ENCODE results near the gene P2RY12. TPM values are rescaled to one million over a fixed set of nuclear protein-coding genes. Genes with fewer than 3 reads are reported as not detected.

The P2RY12 gene
- total RNA-seq, 1 experiment from 2014 or later: 0.10 TPM

- DNase-seq: no peak
- Histone ChIP-seq H3K4me3 (ENCODE audit: insufficient read depth, low read depth, low read length) (no peak overlapping the region), H3K27me3 (ENCODE audit: control insufficient read depth, insufficient read depth, low read length) (no peaks in the 10 kb centered on the region), H3K36me3 (replicated peaks; ENCODE audit: control insufficient read depth, insufficient read depth, low read length) (no peaks in the 10 kb centered on the region)
Measured at GRCh38 chr3:151315846-151316245, 68.7 kb downstream of the P2RY12 start.

DNA sequence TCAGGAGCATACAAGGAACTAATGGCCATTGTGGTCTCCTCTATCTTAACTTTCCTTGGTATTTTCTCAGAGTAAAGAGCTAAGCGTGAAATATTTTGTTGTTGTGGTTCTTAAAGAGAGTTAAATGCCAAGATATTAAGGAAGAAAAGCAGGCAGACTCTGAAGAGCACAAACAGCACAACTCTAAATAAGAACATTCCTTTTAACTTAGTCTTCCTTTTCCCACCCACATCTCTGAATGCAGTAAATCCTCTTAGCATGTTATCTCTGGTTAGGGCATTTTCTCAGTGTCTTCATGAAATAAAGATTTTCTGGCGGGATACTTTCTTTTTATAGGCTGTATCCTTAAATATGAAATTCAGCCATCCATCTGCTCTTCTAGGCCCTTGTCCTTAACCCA lies 69.4 kb downstream of the P2RY12 start:
- no peak overlapping the region for H3K4me3 ChIP-seq (ENCODE audit: insufficient read depth, low read depth, low read length)

GRCh38 chr3:151314593-151314992 lies 70.0 kb downstream of the P2RY12 start:
- H3K36me3 ChIP-seq (replicated peaks; ENCODE audit: control insufficient read depth, insufficient read depth, low read length): no peaks in the 10 kb centered on the region
- H3K27me3 ChIP-seq (ENCODE audit: control insufficient read depth, insufficient read depth, low read length): no peaks in the 10 kb centered on the region
- no peak overlapping the region for H3K4me3 ChIP-seq (ENCODE audit: insufficient read depth, low read depth, low read length)
- no peak for DNase-seq

More for the DNA sequence above, 69.4 kb downstream of the P2RY12 start:
- Histone ChIP-seq H3K36me3 (replicated peaks; ENCODE audit: control insufficient read depth, insufficient read depth, low read length) (no peaks in the 10 kb centered on the region), H3K27me3 (ENCODE audit: control insufficient read depth, insufficient read depth, low read length) (no peaks in the 10 kb centered on the region)
- no peak for DNase-seq

- Histone ChIP-seq H3K27me3 (ENCODE audit: control insufficient read depth, insufficient read depth, low read length) (no peaks in the 10 kb centered on the region), H3K4me3 (ENCODE audit: insufficient read depth, low read depth, low read length) (no peak overlapping the region), H3K36me3 (replicated peaks; ENCODE audit: control insufficient read depth, insufficient read depth, low read length) (no peaks in the 10 kb centered on the region)
- no peak for DNase-seq
Measured at GRCh38 chr3:151314137-151314536, 70.4 kb downstream of the P2RY12 start.

- H3K4me3 ChIP-seq (ENCODE audit: insufficient read depth, low read depth, low read length): no peak overlapping the region
- H3K36me3 ChIP-seq (replicated peaks; ENCODE audit: control insufficient read depth, insufficient read depth, low read length): no peaks in the 10 kb centered on the region
- DNase-seq: no peak
- H3K27me3 ChIP-seq (ENCODE audit: control insufficient read depth, insufficient read depth, low read length): no peaks in the 10 kb centered on the region
Measured at GRCh38 chr3:151312972-151313371, 71.6 kb downstream of the P2RY12 start.

GRCh38 chr3:151309566-151309965 lies 75.0 kb downstream of the P2RY12 start:
- DNase-seq: no peak
- Histone ChIP-seq H3K36me3 (replicated peaks; ENCODE audit: control insufficient read depth, insufficient read depth, low read length) (no peaks in the 10 kb centered on the region), H3K27me3 (ENCODE audit: control insufficient read depth, insufficient read depth, low read length) (no peaks in the 10 kb centered on the region), H3K4me3 (ENCODE audit: insufficient read depth, low read depth, low read length) (no peak overlapping the region)

DNA sequence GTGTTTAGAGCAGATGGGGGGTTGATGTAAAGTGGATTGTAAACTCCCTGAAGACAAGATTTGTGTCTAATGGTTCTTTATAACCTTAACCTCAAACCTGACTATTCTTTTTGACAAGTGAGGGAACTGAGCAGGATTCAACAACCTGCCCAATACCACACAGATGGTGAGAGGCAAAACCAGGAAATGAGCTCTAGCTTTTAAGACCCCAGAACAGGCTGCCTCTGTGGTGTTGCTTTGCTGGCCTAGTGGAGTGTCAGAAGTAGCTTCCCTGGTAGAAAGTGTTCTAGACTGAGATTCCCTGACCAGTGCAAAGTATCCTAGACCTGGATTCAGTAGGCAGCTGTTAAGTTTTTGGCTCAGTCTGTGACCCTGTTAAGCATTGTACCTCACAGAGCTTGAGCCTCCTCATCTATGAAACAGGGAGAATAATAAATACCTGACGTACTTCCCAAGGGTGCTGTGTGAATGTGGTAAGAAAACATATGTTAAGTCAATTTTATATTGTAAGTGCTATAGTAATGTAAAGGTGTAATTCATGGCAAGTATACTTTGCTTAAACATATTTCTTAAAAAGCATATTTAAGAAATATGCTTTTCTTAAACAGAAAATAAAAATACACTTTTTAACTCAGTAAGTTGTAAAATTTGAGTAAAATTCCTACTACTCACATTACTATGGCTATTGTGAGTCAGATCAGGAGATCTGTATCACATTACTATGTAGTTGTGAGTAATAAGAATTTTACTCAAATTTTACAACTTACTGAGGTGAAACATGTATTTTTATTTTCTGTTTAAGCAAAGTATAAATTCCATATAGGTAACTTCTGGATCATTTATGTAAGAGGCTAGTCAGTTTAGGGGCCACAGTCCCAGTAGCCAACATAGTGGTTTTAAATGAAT lies 76.7 kb downstream of the P2RY12 start:
- Histone ChIP-seq H3K4me3 (ENCODE audit: insufficient read depth, low read depth, low read length) (no peak overlapping the region), H3K27me3 (ENCODE audit: control insufficient read depth, insufficient read depth, low read length) (no peaks in the 10 kb centered on the region), H3K36me3 (replicated peaks; ENCODE audit: control insufficient read depth, insufficient read depth, low read length) (no peaks in the 10 kb centered on the region)
- DNase-seq: no peak

DNA sequence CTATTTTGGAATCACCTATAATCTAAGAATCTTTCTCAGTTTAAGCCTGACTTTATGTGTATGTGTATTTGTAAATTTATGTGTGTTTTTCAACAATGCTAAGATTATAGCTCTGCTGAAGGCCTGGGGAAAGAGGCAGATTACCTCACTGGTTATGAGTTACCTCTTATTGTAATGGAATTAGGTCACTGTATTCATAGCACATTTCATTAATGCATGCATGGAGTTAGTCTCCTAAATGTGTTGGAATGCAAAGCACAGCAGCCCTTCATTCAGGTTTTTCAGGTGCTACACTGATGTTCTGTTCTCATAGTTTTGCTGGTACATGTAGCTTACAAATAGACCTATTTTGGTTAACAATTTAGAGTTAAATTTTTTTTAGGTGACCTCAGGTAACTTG lies 77.4 kb downstream of the P2RY12 start:
- no peak overlapping the region for H3K4me3 ChIP-seq (ENCODE audit: insufficient read depth, low read depth, low read length)
- no peak for DNase-seq
- H3K27me3 ChIP-seq (ENCODE audit: control insufficient read depth, insufficient read depth, low read length): no peaks in the 10 kb centered on the region
- H3K36me3 ChIP-seq (replicated peaks; ENCODE audit: control insufficient read depth, insufficient read depth, low read length): no peaks in the 10 kb centered on the region

DNA sequence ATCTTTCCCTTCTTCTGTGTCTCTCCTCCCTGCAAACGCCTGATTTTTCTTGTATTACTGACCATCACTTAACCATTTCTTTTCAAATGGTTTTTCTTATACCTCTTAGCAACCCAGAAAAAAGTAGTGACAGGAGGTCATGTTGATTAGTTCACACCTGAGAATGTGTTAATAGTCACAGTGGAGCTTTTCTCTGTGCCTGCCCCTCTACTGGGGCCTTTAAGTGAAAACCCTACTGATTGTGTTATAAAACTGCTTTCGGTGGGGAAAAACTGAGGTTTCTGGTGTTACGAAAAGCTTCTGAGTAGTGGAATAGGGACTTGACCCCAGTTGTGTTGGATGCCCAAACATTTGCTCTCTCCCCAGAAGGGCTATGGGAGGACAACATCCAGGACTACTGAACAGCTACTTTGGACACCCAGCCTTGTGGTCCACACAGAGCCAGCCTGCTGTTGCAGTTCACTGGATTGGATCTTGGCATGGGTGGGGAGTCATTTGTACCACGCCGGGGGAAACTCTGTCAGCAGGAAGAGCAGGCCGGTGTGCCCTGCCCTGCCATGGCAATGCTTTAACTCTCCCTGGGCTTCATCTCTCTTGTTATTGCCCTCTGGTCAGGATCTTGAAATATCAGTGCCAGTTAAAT lies 78.3 kb downstream of the P2RY12 start:
- Histone ChIP-seq H3K36me3 (replicated peaks; ENCODE audit: control insufficient read depth, insufficient read depth, low read length) (no peaks in the 10 kb centered on the region), H3K27me3 (ENCODE audit: control insufficient read depth, insufficient read depth, low read length) (no peaks in the 10 kb centered on the region), H3K4me3 (ENCODE audit: insufficient read depth, low read depth, low read length) (no peak overlapping the region)
- DNase-seq: no peak

- no peak overlapping the region for H3K4me3 ChIP-seq (ENCODE audit: insufficient read depth, low read depth, low read length)
- no peaks in the 10 kb centered on the region for H3K36me3 ChIP-seq (replicated peaks; ENCODE audit: control insufficient read depth, insufficient read depth, low read length)
- H3K27me3 ChIP-seq (ENCODE audit: control insufficient read depth, insufficient read depth, low read length): no peaks in the 10 kb centered on the region
- no peak for DNase-seq
Measured at GRCh38 chr3:151305775-151306151, 78.8 kb downstream of the P2RY12 start.

DNA sequence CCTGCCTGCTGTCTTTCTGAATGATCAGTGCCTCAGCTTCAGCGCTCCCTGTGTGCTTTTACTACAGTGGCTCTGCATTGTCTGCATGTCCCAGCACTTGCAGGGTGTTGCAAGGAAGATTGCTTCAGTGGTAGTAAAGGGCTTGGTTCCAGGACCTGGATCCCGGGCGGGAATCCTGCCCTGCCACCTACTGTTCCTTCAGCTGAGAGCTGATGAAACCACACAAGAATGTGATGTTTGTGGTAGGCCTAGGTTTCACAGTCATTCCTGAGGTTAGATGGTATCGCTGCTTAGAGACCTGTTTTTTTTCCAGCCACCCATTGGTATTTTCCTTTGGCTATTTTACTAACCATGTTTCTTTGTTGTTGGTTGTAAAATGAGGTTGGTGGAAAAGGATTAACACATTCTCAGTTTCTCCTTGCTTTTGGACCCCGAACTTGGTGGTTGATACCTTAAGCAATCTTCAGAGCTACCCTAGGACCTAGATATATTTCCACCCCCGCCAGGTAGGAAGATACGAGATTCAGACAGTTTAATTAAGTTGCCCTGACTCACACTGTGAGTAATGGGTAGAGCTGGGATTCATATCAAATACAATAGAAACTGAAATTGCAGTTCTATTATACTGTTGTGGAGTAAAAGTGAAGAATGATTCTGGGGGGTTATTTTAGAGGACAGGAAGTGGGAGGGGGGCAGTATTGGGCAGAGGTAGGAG lies 79.3 kb downstream of the P2RY12 start:
- DNase-seq: peak; percentile 27
- no peaks in the 10 kb centered on the region for H3K27me3 ChIP-seq (ENCODE audit: control insufficient read depth, insufficient read depth, low read length)
- no peaks in the 10 kb centered on the region for H3K36me3 ChIP-seq (replicated peaks; ENCODE audit: control insufficient read depth, insufficient read depth, low read length)
- no peak overlapping the region for H3K4me3 ChIP-seq (ENCODE audit: insufficient read depth, low read depth, low read length)

GRCh38 chr3:151303751-151304150 lies 80.8 kb downstream of the P2RY12 start:
- Histone ChIP-seq H3K4me3 (ENCODE audit: insufficient read depth, low read depth, low read length) (no peak overlapping the region), H3K36me3 (replicated peaks; ENCODE audit: control insufficient read depth, insufficient read depth, low read length) (no peaks in the 10 kb centered on the region), H3K27me3 (ENCODE audit: control insufficient read depth, insufficient read depth, low read length) (no peaks in the 10 kb centered on the region)
- DNase-seq: no peak

- H3K27me3 ChIP-seq (ENCODE audit: control insufficient read depth, insufficient read depth, low read length): no peaks in the 10 kb centered on the region
- H3K4me3 ChIP-seq (ENCODE audit: insufficient read depth, low read depth, low read length): no peak overlapping the region
- no peak for DNase-seq
- no peaks in the 10 kb centered on the region for H3K36me3 ChIP-seq (replicated peaks; ENCODE audit: control insufficient read depth, insufficient read depth, low read length)
Measured at GRCh38 chr3:151301787-151302186, 82.8 kb downstream of the P2RY12 start.

- Histone ChIP-seq H3K27me3 (ENCODE audit: control insufficient read depth, insufficient read depth, low read length) (no peaks in the 10 kb centered on the region), H3K36me3 (replicated peaks; ENCODE audit: control insufficient read depth, insufficient read depth, low read length) (no peaks in the 10 kb centered on the region), H3K4me3 (ENCODE audit: insufficient read depth, low read depth, low read length) (no peak overlapping the region)
- DNase-seq: no peak
Measured at GRCh38 chr3:151300539-151300938, 84.0 kb downstream of the P2RY12 start.

- Histone ChIP-seq H3K27me3 (ENCODE audit: control insufficient read depth, insufficient read depth, low read length) (no peaks in the 10 kb centered on the region), H3K4me3 (ENCODE audit: insufficient read depth, low read depth, low read length) (no peak overlapping the region), H3K36me3 (replicated peaks; ENCODE audit: control insufficient read depth, insufficient read depth, low read length) (no peaks in the 10 kb centered on the region)
- DNase-seq: no peak
Measured at GRCh38 chr3:151299006-151299405, 85.5 kb downstream of the P2RY12 start.

All from H7 (cell line).